Tibial artery (tissue), 4 donors: ENCODE measurements around the gene LYZL2.

Experiments
- DNase-seq, 2 donors: peaks; one replicate each; pipeline ENCODE4 v3.0.0-alpha.2; 2019
- H3K27ac ChIP-seq, 2 donors: fragments of 200-600 bp; sonication (generic) in 1 of 2; 1 replicate in 1 of 2; 2 replicates in 1 of 2; pipeline ENCODE4 v1.5.1; 2018 to 2019; ENCODE audit warnings: mild to moderate bottlenecking in 1 of 2
- H3K27me3 ChIP-seq, 2 donors: fragments of 200-600 bp; sonication (generic) in 1 of 2; one replicate each; pipeline versions ENCODE4 v1.5.1 to v1.6.0; 2016 to 2019
- H3K36me3 ChIP-seq, 3 donors: fragments of 200-600 bp; sonication (generic) in 2 of 3; one replicate each; pipeline ENCODE4 v1.5.1; 2016 to 2019; ENCODE audit warnings: mild to moderate bottlenecking in 2 of 3
- H3K4me1 ChIP-seq, 4 donors: fragments of 200-600 bp; sonication (generic) in 2 of 4; 1 replicate in 3 of 4; 2 replicates in 1 of 4; pipeline ENCODE4 v1.5.1; 2016 to 2019
- H3K4me3 ChIP-seq, 2 donors: fragments of 200-600 bp; sonication (generic) in 1 of 2; 1 replicate in 1 of 2; 2 replicates in 1 of 2; pipeline ENCODE4 v1.5.1; 2018 to 2019; ENCODE audit warnings: mild to moderate bottlenecking in 2 of 2
- H3K9me3 ChIP-seq, 3 donors: fragments of 200-600 bp; sonication (generic) in 1 of 3; one replicate each; pipeline ENCODE4 v1.5.1; 2016 to 2019
- intact Hi-C: fragments of 100-400 bp; cut with DNase I; formaldehyde crosslinking; loops from one replicate; pipeline ENCODE4 v1.15.0; 2023; ENCODE audit warnings: low total_unique reads
- TF ChIP-seq, protein P1 (sequence below), 2 experiments: fragments of 200-600 bp in 1 of 2; fragments of 450-650 bp in 1 of 2; IDR thresholded peaks; one replicate each; pipeline ENCODE4 v1.5.1; 2017 to 2019; ENCODE audit warnings: antibody characterized with exemption in 2 of 2, mild to moderate bottlenecking in 1 of 2, moderate library complexity in 1 of 2

The LYZL2 gene

DNA sequence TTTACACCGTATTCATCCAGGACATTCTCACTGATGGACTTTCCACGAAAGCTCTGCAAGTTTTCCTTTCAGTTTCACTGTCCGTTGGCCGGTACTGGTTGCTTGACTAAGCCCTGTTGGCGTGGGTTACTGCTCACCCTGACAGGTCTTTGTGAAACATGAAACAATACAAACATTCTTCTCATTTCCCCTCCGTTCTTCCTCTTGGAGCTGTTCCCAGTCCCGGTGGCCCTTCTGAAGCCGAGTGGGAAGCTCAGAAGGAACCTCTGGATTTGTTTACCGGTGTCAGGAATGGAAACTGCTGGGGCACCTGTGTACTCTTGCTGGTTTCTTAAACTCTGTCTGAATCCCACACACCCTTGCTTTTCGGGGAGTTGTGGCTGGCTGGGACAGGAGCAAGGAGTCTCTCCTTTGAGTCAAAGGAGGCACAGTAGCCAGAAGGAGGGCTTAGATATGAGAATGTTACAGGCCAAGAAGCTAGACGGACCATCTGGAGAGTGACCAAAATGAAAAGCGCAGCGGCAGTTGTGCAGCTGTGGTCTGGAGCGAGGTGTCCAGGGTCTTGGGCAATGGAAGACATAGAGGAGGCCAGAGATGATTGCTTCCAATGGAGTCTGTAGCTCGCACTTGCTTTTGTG, 45.7 kb downstream of the LYZL2 start:
- TF ChIP-seq, protein P1, sequence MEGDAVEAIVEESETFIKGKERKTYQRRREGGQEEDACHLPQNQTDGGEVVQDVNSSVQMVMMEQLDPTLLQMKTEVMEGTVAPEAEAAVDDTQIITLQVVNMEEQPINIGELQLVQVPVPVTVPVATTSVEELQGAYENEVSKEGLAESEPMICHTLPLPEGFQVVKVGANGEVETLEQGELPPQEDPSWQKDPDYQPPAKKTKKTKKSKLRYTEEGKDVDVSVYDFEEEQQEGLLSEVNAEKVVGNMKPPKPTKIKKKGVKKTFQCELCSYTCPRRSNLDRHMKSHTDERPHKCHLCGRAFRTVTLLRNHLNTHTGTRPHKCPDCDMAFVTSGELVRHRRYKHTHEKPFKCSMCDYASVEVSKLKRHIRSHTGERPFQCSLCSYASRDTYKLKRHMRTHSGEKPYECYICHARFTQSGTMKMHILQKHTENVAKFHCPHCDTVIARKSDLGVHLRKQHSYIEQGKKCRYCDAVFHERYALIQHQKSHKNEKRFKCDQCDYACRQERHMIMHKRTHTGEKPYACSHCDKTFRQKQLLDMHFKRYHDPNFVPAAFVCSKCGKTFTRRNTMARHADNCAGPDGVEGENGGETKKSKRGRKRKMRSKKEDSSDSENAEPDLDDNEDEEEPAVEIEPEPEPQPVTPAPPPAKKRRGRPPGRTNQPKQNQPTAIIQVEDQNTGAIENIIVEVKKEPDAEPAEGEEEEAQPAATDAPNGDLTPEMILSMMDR (IDR thresholded peaks at IDR 0.05) = no peak
- peak overlapping the region; percentile 40 to 47 for H3K4me3 ChIP-seq
- no peaks in the 10 kb centered on the region for H3K9me3 ChIP-seq
- intact Hi-C loops = no loop called here
- H3K36me3 ChIP-seq = no peaks in the 10 kb centered on the region
- peak; percentile 70 to 74 for DNase-seq
- H3K27me3 ChIP-seq = no peaks in the 10 kb centered on the region
- peak overlapping the region; percentile 45 to 60 for H3K27ac ChIP-seq
- H3K4me1 ChIP-seq = peaks cover 0 to 15% (median 3%) of the 10 kb centered on the region in 4 donors

DNA sequence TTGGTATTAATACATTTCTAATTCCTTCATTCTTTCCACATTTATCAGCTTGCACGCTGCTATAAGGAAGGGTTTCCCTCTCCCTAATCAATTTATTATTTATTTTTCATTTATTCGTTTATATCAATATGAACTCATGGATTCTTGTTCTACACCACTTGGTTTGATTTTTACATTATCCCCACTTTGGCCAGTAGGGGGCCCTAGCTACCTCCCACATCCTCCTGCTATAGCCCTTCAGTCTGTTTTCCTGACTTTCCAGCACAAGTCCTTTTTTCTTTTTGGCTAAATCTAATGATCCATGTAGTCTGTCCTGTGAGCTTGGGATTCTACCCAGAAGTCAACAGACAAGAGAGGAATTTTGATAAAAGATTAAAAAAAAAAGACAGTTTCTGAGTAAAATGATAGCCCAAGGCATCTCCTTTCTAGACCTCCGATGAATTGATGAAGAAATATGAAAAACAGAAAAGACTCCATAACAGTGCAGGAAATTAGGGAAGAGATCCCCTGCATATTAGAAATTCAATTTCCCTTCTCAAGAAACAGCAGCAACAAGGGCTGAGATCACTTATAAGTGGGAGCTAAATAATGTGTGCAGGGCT, 47.7 kb downstream of the LYZL2 start:
- H3K9me3 ChIP-seq = no peaks in the 10 kb centered on the region
- DNase-seq = no peak
- peaks cover 0 to 15% (median 3%) of the 10 kb centered on the region in 4 donors for H3K4me1 ChIP-seq
- no peaks in the 10 kb centered on the region for H3K36me3 ChIP-seq
- TF ChIP-seq, protein P1 (IDR thresholded peaks at IDR 0.05) = peak; percentile 55 to 61
- no peak overlapping the region for H3K4me3 ChIP-seq
- no peaks in the 10 kb centered on the region for H3K27me3 ChIP-seq
- intact Hi-C loops = no loop called here
- no peak overlapping the region for H3K27ac ChIP-seq

- Histone ChIP-seq H3K9me3 (no peaks in the 10 kb centered on the region), H3K27ac (no peak overlapping the region), H3K36me3 (no peaks in the 10 kb centered on the region), H3K27me3 (no peaks in the 10 kb centered on the region), H3K4me1 (peaks cover 0 to 15% (median 3%) of the 10 kb centered on the region in 4 donors), H3K4me3 (no peak overlapping the region)
- TF ChIP-seq, protein P1 (IDR thresholded peaks at IDR 0.05) = no peak
- no peak for DNase-seq
- intact Hi-C loops = no loop called here
Measured at GRCh38 chr10:30580676-30581075, 48.9 kb downstream of the LYZL2 start.

DNA sequence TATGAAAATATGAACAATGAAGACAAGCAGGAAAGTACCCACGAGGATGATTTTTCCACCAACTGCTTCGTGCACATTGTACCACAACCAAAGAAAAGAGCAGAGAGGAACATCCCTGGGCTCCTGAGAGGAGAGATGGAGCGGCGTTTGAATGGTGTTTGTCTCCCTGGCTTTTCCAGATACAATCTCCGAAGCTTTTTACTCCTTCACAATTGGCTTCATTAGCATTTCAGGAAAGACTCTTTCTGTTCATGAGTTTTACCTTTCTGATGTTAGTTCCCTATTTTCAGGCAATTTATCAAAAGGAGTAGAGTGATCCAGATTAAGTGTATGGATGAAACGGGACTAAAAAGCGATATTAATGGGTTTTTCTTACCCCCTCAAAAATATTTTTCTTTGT, 49.3 kb downstream of the LYZL2 start:
- no peaks in the 10 kb centered on the region for H3K27me3 ChIP-seq
- H3K4me1 ChIP-seq = peaks cover 0 to 15% (median 3%) of the 10 kb centered on the region in 4 donors
- no peaks in the 10 kb centered on the region for H3K36me3 ChIP-seq
- TF ChIP-seq, protein P1 (IDR thresholded peaks at IDR 0.05) = no peak
- no peaks in the 10 kb centered on the region for H3K9me3 ChIP-seq
- no peak for DNase-seq
- H3K4me3 ChIP-seq = no peak overlapping the region
- no peak overlapping the region for H3K27ac ChIP-seq
- intact Hi-C loops = no loop called here

GRCh38 chr10:30579574-30579973, 50.0 kb downstream of the LYZL2 start:
- no peak for DNase-seq

More at GRCh38 chr10:30579574-30579973, 50.0 kb downstream of the LYZL2 start:
- intact Hi-C loops = no loop called here
- H3K27ac ChIP-seq = no peak overlapping the region
- TF ChIP-seq, protein P1 (IDR thresholded peaks at IDR 0.05) = no peak
- H3K9me3 ChIP-seq = no peaks in the 10 kb centered on the region
- H3K36me3 ChIP-seq = no peaks in the 10 kb centered on the region
- H3K4me1 ChIP-seq = peaks cover 0 to 15% (median 3%) of the 10 kb centered on the region in 4 donors
- H3K27me3 ChIP-seq = no peaks in the 10 kb centered on the region
- H3K4me3 ChIP-seq = no peak overlapping the region
